Measurements from ENCODE around the gene C20orf96. TPM values are rescaled to one million over a fixed set of nuclear protein-coding genes. Genes with fewer than 3 reads are reported as not detected.

The C20orf96 gene
- total and polyA plus RNA-seq, 2 donors: 1.2 to 4.3 TPM

DNA sequence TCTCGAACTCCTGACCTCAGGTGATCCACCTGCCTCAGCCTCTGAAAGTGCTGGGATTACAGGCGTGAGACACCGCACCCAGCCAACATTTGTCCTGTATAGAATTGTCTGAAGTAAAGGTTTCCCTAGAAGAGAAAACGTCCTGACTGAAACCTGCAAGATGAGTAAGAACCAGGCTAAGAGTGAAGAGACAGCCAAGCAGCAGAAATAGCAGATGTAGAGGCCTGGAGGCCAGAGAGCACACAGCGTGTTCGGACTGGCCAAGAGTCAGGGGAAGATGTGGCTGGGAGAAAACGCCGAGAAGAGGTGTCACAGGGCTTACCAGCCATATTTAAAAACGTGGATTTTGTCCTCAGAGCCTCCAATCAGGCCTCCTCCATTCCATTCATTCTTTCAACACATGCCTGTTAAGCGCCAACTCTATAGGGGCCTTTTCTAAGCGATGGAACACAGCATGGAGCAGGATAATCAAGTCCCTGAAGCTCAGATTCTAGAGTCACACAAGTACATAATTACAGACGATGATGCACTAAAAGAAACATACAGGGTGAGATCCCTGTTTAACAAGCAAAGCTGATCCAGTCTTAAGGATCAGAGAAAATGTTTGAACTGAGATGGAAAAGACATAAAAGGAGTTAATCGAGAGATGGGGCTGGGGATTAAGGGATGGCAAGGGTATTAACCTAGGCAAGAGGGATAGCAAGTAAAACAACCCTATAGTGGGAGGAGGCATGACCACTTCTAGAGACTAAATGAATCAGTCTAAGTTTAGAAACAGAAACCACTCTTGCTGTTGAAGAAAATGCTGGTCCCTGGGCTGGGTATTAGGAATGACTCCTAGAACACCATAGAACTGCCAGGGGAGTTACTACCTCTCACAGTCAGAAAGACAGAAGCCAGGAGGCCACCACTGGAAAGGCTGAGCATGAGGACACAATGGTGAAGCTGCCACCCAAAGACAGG, 11.6 kb upstream of the C20orf96 start:
- Histone ChIP-seq H3K4me1 (ENCODE audit: control insufficient read depth in 2 of 2, insufficient read depth in 2 of 2, low read length in 2 of 2) (peaks cover 10 to 22% of the 10 kb centered on the region in 2 donors), H3K27ac (ENCODE audit: low read depth in 1 of 2, low read length in 1 of 2) (no peak overlapping the region)
- WGBS: 94% methylated on average over 13 of the region's 13 CpGs

DNA sequence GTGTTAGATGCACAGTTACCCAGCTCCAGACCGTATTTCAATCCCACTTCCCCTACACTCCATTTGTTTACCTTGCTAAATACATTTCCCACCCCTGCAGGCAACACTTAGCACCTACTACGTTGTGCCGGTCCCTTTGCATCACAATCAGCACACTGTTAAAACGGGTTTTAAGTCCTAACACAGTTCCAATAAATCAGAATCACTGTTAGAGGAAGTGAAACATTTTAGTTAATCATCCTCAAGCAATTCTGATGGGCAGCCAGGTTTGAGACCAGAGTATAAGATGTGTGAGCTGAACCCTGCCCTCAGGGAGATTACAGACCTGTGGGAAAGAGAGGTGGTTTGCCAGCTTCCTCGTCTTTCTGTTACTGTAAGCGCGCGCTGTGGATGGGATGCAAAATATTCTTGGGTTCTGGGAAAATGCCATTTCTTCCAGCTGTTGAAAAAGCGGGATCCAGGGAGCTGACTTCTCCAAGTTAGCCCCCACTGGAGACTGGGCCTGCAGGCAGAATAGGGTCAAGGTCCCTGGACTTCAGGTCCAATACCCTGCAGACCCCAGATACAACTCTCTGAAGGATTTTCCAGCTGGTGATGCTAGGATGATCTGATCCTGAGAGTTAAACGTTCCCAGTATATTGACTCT, 9.9 kb upstream of the C20orf96 start:
- WGBS: 84% methylated on average over 10 of the region's 10 CpGs
- Histone ChIP-seq H3K9me3 (ENCODE audit: control insufficient read depth in 2 of 2, insufficient read depth in 1 of 2, low read length in 1 of 2) (no peaks in the 10 kb centered on the region), H3K4me3 (ENCODE audit: low read length in 2 of 2) (no peak overlapping the region), H3K4me1 (ENCODE audit: control insufficient read depth in 2 of 2, insufficient read depth in 2 of 2, low read length in 2 of 2) (peaks cover 12 to 25% of the 10 kb centered on the region in 2 donors), H3K27ac (ENCODE audit: low read depth in 1 of 2, low read length in 1 of 2) (no peak overlapping the region), H3K36me3 (ENCODE audit: control insufficient read depth in 2 of 2, insufficient read depth in 2 of 2, low read length in 1 of 2) (peaks cover 4 to 17% of the 10 kb centered on the region in 2 donors), H3K27me3 (ENCODE audit: control insufficient read depth in 2 of 2, insufficient read depth in 1 of 2, low read length in 1 of 2) (no peaks in the 10 kb centered on the region)
- DNase-seq (ENCODE audit: low read depth in 6 of 9, low spot score in 9 of 9): no peak

More for the DNA sequence above, 11.6 kb upstream of the C20orf96 start:
- Histone ChIP-seq H3K9me3 (ENCODE audit: control insufficient read depth in 2 of 2, insufficient read depth in 1 of 2, low read length in 1 of 2) (no peaks in the 10 kb centered on the region), H3K36me3 (ENCODE audit: control insufficient read depth in 2 of 2, insufficient read depth in 2 of 2, low read length in 1 of 2) (peaks cover 4 to 17% of the 10 kb centered on the region in 2 donors), H3K4me3 (ENCODE audit: low read length in 2 of 2) (no peak overlapping the region), H3K27me3 (ENCODE audit: control insufficient read depth in 2 of 2, insufficient read depth in 1 of 2, low read length in 1 of 2) (no peaks in the 10 kb centered on the region)
- no peak for DNase-seq (ENCODE audit: low read depth in 6 of 9, low spot score in 9 of 9)

DNA sequence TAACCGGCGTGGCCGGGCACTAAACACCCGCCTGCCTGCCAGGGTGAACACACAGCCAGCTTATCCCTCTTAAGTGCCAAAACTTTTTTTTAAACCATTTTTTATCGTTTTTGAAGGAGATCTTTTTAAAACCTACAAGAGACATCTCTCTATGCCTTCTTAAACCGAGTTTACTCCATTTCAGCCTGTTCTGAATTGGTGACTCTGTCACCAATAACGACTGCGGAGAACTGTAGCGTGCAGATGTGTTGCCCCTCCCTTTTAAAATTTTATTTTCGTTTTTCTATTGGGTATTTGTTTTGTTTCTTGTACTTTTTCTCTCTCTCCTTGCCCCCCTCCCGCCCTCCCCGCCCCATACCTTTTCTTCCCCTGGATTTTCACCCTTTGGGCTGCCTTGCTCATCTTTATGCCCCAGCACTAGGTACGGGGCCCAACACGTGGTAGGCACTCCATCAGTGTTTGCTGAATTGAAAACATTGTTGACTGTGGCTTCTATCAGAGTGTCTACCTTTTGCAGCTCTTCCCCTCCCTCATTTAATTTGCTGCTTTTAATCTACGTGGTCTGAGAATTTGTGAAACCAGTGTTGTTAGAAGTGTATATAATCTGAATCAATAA, 8.3 kb upstream of the C20orf96 start:
- Histone ChIP-seq H3K4me1 (ENCODE audit: control insufficient read depth in 2 of 2, insufficient read depth in 2 of 2, low read length in 2 of 2) (peaks cover 12 to 25% of the 10 kb centered on the region in 2 donors), H3K4me3 (ENCODE audit: low read length in 2 of 2) (peak overlapping the region; percentile 95 to 100), H3K9me3 (ENCODE audit: control insufficient read depth in 2 of 2, insufficient read depth in 1 of 2, low read length in 1 of 2) (no peaks in the 10 kb centered on the region), H3K27ac (ENCODE audit: low read depth in 1 of 2, low read length in 1 of 2) (peak overlapping the region; percentile 90 to 95), H3K27me3 (ENCODE audit: control insufficient read depth in 2 of 2, insufficient read depth in 1 of 2, low read length in 1 of 2) (no peaks in the 10 kb centered on the region), H3K36me3 (ENCODE audit: control insufficient read depth in 2 of 2, insufficient read depth in 2 of 2, low read length in 1 of 2) (peaks cover 4 to 17% of the 10 kb centered on the region in 2 donors)
- DNase-seq (ENCODE audit: low read depth in 6 of 9, low spot score in 9 of 9): no peak
- 9% methylated on average over 15 of the region's 15 CpGs for WGBS

DNA sequence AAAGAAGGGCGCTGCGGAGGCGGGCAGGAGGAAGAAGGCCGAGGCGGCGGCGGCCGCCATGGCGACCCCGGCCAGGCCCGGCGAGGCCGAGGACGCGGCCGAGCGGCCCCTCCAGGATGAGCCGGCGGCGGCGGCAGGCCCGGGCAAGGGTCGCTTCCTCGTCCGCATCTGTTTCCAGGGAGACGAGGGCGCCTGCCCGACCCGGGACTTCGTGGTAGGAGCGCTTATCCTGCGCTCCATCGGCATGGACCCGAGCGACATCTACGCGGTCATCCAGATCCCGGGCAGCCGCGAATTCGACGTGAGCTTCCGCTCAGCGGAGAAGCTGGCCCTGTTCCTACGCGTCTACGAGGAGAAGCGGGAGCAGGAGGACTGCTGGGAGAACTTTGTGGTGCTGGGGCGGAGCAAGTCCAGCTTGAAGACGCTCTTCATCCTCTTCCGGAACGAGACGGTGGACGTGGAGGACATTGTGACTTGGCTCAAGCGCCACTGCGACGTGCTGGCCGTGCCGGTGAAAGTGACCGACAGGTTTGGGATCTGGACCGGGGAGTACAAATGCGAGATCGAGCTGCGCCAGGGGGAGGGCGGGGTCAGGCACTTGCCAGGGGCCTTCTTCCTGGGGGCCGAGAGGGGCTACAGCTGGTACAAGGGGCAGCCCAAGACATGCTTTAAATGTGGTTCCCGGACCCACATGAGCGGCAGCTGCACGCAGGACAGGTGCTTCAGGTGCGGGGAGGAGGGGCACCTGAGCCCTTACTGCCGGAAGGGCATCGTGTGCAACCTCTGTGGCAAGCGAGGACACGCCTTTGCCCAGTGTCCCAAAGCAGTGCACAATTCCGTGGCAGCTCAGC, 7.6 kb upstream of the C20orf96 start:
- Histone ChIP-seq H3K4me3 (ENCODE audit: low read length in 2 of 2) (peak overlapping the region; percentile 95 to 100), H3K27me3 (ENCODE audit: control insufficient read depth in 2 of 2, insufficient read depth in 1 of 2, low read length in 1 of 2) (no peaks in the 10 kb centered on the region), H3K36me3 (ENCODE audit: control insufficient read depth in 2 of 2, insufficient read depth in 2 of 2, low read length in 1 of 2) (peaks cover 4 to 17% of the 10 kb centered on the region in 2 donors), H3K27ac (ENCODE audit: low read depth in 1 of 2, low read length in 1 of 2) (peak overlapping the region; percentile 90 to 95), H3K4me1 (ENCODE audit: control insufficient read depth in 2 of 2, insufficient read depth in 2 of 2, low read length in 2 of 2) (peaks cover 12 to 25% of the 10 kb centered on the region in 2 donors), H3K9me3 (ENCODE audit: control insufficient read depth in 2 of 2, insufficient read depth in 1 of 2, low read length in 1 of 2) (no peaks in the 10 kb centered on the region)
- peak in 4 of 9 donors; percentile 29 to 53 (median 40) for DNase-seq (ENCODE audit: low read depth in 6 of 9, low spot score in 9 of 9)
- under 1% methylated on average over 75 of the region's 75 CpGs for WGBS

DNA sequence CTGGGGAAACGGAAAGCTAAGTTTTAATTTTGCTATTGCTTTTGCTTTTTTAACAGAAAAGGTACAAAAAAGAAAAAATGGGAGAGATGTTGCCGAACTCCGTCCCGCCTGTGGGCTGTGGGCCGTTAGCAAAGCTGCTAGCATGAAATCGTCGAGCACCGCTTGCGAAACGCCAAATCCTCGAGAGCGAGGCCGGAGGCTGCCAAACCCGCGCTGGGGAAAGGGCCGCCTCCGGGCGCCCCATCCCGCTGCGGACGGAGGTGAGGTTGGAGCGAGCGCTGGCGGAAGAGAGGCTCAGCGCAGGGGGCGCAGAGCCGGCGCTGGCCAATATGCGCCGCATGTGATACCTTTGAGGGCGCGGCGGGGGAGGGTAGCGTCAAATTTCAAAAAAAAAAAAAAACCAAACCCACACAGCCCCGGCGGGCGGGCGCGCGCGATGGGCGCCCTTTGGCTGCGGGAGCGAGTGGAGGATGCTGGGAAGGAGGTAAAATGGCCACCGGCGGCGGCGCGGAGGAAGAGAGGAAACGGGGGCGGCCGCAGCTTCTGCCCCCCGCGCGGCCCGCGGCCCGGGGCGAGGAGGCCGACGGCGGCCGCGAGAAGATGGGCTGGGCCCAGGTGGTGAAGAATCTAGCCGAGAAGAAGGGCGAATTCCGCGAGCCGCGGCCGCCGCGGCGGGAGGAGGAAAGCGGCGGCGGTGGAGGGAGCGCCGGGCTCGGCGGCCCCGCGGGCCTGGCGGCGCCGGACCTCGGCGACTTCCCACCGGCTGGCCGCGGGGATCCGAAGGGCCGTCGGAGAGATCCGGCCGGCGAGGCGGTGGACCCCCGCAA, 6.8 kb upstream of the C20orf96 start, which contains the start of gene ZCCHC3:
Gene ZCCHC3 (plus strand): TSS at position 473 of the 827 bp plus-strand sequence. CDS start 17 bp downstream, at position 490.
- under 1% methylated on average over 99 of the region's 99 CpGs for whole genome bisulfite sequencing
- peak within 1 kb of the TSS; percentile 90 to 95 for H3K27ac ChIP-seq (ENCODE audit: low read depth in 1 of 2, low read length in 1 of 2)
- H3K27me3 ChIP-seq (ENCODE audit: control insufficient read depth in 2 of 2, insufficient read depth in 1 of 2, low read length in 1 of 2): no peaks in the 10 kb centered on the region
- H3K36me3 ChIP-seq (ENCODE audit: control insufficient read depth in 2 of 2, insufficient read depth in 2 of 2, low read length in 1 of 2): peaks cover 4 to 16% of the 10 kb centered on the region in 2 donors
- DNase-seq (ENCODE audit: low read depth in 6 of 9, low spot score in 9 of 9): peak in 7 of 9 donors; percentile 69 to 93 (median 79)
- no peaks in the 10 kb centered on the region for H3K9me3 ChIP-seq (ENCODE audit: control insufficient read depth in 2 of 2, insufficient read depth in 1 of 2, low read length in 1 of 2)
- peaks cover 12 to 25% of the 10 kb centered on the region in 2 donors for H3K4me1 ChIP-seq (ENCODE audit: control insufficient read depth in 2 of 2, insufficient read depth in 2 of 2, low read length in 2 of 2)
- H3K4me3 ChIP-seq (ENCODE audit: low read length in 2 of 2): peak within 1 kb of the TSS; percentile 95 to 100

DNA sequence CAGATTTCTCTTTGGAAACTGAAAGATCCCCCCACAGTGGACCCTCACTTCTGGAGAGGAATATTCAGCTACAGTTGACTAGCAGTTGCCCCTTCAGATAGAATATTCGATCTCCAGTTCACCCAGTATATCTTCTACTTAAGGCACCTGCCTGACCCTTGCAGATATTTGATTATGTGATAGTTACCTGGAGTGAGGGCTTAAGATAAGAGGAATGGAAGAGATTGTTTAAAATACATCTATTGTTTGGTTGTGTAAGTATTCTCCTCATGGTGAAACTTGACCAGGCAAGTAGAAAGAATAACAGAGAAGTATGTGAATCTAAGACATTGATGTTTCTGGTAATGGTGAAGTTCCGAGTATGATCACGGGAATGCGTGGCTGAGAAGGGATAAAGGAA, 5.3 kb upstream of the C20orf96 start:
- Histone ChIP-seq H3K9me3 (ENCODE audit: control insufficient read depth in 2 of 2, insufficient read depth in 1 of 2, low read length in 1 of 2) (no peaks in the 10 kb centered on the region), H3K4me3 (ENCODE audit: low read length in 2 of 2) (no peak overlapping the region), H3K4me1 (ENCODE audit: control insufficient read depth in 2 of 2, insufficient read depth in 2 of 2, low read length in 2 of 2) (peaks cover 24 to 30% of the 10 kb centered on the region in 2 donors), H3K36me3 (ENCODE audit: control insufficient read depth in 2 of 2, insufficient read depth in 2 of 2, low read length in 1 of 2) (peaks cover 0 to 13% of the 10 kb centered on the region in 2 donors), H3K27me3 (ENCODE audit: control insufficient read depth in 2 of 2, insufficient read depth in 1 of 2, low read length in 1 of 2) (no peaks in the 10 kb centered on the region), H3K27ac (ENCODE audit: low read depth in 1 of 2, low read length in 1 of 2) (no peak overlapping the region)
- WGBS: 96% methylated on average over 4 of the region's 4 CpGs
- DNase-seq (ENCODE audit: low read depth in 6 of 9, low spot score in 9 of 9): no peak

DNA sequence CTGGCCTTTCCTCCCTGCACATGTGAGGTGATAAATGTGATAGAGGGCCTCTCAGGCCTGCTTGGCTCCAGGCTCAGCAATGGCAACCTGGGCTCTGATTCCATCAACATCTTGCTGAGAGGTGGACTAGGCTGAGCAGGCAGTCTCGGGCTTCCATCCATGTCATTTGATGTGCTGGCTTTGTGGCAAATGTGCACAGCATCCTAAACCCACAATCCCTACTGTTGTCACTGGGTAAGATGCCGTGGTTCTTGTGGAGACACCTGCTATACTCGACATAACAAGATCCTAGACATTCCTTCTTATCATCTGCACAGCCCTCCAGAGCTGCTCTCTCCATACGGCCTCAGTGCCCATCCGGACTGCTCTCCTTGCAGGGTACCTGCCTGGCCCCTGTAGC, 4.1 kb upstream of the C20orf96 start:
- Histone ChIP-seq H3K4me3 (ENCODE audit: low read length in 2 of 2) (no peak overlapping the region), H3K4me1 (ENCODE audit: control insufficient read depth in 2 of 2, insufficient read depth in 2 of 2, low read length in 2 of 2) (peaks cover 23 to 28% of the 10 kb centered on the region in 2 donors), H3K27ac (ENCODE audit: low read depth in 1 of 2, low read length in 1 of 2) (no peak overlapping the region), H3K9me3 (ENCODE audit: control insufficient read depth in 2 of 2, insufficient read depth in 1 of 2, low read length in 1 of 2) (no peaks in the 10 kb centered on the region), H3K36me3 (ENCODE audit: control insufficient read depth in 2 of 2, insufficient read depth in 2 of 2, low read length in 1 of 2) (peaks cover 0 to 3% of the 10 kb centered on the region in 2 donors), H3K27me3 (ENCODE audit: control insufficient read depth in 2 of 2, insufficient read depth in 1 of 2, low read length in 1 of 2) (no peaks in the 10 kb centered on the region)
- WGBS: 71% methylated on average over 5 of the region's 5 CpGs
- DNase-seq (ENCODE audit: low read depth in 6 of 9, low spot score in 9 of 9): no peak

DNA sequence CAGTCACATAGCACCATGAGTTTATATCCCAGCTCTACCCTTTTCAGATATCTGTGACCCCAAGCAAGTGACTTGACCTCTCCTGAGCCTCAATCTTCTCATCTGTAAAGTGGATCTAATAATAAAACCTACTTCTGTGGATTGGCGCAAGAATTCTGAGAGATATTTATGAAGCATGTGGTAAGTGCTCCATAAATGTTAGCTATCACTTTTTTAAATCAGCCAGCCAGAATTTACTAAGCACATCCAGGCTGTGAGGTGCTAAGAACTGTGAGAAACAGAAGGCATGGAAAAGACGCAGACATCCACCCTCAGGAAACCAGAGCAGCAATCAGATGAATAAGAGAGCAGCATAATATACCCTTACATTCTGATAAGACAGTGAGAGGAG, 862 bp downstream of the C20orf96 start:
- no peaks in the 10 kb centered on the region for H3K27me3 ChIP-seq (ENCODE audit: control insufficient read depth in 2 of 2, insufficient read depth in 1 of 2, low read length in 1 of 2)
- no peaks in the 10 kb centered on the region for H3K36me3 ChIP-seq (ENCODE audit: control insufficient read depth in 2 of 2, insufficient read depth in 2 of 2, low read length in 1 of 2)
- H3K27ac ChIP-seq (ENCODE audit: low read depth in 1 of 2, low read length in 1 of 2): no peak overlapping the region
- WGBS: 51% methylated on average over 2 of the region's 2 CpGs
- H3K4me3 ChIP-seq (ENCODE audit: low read length in 2 of 2): peak overlapping the region; percentile 65 to 66
- peaks cover 16 to 19% of the 10 kb centered on the region in 2 donors for H3K4me1 ChIP-seq (ENCODE audit: control insufficient read depth in 2 of 2, insufficient read depth in 2 of 2, low read length in 2 of 2)
- no peak for DNase-seq (ENCODE audit: low read depth in 6 of 9, low spot score in 9 of 9)
- H3K9me3 ChIP-seq (ENCODE audit: control insufficient read depth in 2 of 2, insufficient read depth in 1 of 2, low read length in 1 of 2): no peaks in the 10 kb centered on the region
